NCI-H446 (cell line): ENCODE results near the gene ANTXR1.
A peak's percentile ranks its signal among the peaks of the same experiment; 100 is the strongest.

ENCODE experiments used
- DNase-seq, 2 experiments: peaks; one replicate each; lab custom pipeline; 2025; lab: John Stamatoyannopoulos, UW

ANTXR1 gene

DNA sequence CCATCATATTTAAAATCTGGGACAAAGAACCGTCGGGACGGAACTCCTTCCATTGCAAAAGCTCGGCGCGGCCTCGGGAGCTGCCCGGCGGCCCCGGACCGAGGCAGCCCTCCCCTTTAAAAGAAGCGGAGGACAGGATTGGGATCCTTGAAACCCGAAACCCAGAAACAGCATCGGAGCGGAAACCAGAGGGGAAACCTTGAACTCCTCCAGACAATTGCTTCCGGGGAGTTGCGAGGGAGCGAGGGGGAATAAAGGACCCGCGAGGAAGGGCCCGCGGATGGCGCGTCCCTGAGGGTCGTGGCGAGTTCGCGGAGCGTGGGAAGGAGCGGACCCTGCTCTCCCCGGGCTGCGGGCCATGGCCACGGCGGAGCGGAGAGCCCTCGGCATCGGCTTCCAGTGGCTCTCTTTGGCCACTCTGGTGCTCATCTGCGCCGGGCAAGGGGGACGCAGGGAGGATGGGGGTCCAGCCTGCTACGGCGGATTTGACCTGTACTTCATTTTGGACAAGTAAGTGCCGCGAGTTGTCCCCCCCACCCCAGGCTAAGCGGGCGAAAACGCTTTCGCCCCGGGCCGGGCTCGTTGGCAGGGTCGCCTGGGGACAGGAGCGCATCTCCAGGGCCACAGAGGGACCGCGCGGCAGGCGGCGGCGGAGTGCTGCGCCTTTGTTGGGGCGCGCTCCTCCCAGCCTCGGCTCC lies at the start of gene ANTXR1:
TSS of gene ANTXR1 (plus strand) at position 38 of the 698 bp plus-strand sequence. CDS start at position 359, 321 bp downstream.
- peak; percentile 78 to 81 for DNase-seq

DNA sequence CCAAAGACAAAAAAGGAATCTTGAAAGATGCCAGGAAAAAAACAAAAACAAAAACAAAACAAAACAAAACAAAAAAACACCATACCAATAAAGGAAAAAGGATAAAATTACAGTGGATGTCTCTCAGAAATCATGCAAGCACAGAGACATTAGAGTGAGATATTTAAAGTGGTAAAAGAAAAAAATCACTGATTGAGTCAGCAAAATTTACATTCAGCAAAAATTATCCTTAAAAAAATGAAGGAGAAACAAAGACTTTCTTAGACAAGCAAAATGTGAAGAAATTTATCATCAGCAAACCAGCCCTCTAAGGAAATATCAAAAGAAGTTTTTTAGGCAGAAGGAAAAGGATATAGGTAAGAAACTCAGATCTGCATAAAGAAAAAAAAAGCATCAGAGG lies 48.7 kb upstream of the ANTXR1 start:
- no peak for DNase-seq

DNA sequence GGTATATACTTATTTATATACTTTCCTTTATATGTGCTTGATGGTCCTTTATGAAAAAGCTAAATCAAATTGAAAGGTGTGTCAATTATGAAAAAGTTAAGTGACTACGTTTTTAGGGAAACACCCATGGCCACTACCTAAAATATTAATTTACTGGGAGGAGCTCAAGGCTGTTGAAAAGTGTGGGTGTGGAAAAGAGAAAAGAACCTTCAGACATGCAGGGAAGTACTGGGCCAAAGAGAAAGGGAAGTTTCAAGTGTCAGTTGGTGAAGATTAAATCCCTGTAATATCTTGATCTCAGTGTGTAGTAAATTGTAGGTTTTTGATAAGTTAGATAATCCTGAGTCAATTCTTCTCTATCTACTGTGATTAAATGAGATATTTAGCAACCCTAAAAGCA lies 44.8 kb upstream of the ANTXR1 start:
- no peak for DNase-seq

DNA sequence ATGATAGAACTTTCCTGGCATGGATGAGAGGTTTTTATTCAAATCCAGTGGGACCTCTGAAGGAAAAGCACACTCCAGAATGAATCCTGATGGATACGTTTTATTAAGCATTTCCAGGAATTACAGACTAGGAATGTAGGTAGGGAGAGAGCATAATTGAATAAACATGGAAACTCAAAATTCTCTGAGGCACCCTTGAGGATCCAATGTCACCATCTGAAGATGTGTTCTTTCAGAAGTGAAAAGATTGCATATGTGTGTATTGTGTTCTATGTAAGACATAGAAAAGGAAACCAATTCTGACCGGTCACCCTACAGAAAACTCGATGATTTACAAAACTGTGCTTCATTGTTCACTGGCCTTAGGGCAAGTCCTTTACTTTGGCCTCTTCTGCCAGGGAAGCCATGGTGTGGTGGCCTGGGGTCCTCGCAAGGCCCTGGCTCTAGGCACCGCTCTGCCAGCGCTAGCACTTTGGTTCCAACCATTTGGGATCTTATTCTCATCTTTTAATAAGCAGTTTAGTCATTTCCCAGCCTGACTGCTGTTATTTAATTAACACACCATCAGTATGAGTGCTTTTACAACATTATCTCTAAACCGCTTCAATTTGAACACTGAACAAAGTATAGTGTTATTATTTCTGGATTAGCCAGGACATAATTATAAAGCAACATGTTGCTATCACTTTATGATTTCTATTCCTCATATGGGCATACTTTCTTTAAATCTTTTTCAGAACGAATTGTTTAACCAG lies 43.1 kb upstream of the ANTXR1 start:
- no peak for DNase-seq

DNA sequence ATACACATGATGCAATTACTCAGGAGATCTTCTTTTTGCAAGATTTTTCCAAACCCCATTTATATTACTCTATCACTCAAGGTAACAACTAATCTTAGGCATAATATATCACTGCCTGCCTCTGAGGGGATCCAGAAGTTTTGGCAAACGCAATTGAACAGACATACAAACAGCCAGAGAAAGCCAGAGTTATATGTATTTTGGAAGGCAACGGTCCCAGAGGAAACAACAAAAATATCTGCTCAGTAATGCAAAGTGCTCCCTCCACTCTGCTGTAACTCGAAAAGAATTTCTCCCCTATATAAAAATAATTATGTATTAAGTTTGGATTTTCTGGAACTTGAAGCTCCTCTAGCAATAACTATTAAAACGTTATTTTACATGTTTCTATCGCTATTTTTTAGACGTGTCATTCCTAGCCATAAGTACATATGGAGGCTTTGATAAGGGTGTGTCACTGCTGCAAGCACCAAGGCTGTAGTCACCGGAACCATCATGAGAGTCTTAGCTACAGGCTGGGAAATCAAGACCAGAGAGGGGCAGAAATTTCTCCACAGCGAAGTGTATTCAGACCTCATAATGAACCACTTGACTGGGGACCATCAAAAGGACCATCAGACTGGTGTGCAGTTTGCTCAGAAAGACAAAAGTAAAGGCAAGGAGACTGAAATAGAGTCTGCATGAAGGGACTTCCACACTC lies 42.3 kb upstream of the ANTXR1 start:
- no peak for DNase-seq

DNA sequence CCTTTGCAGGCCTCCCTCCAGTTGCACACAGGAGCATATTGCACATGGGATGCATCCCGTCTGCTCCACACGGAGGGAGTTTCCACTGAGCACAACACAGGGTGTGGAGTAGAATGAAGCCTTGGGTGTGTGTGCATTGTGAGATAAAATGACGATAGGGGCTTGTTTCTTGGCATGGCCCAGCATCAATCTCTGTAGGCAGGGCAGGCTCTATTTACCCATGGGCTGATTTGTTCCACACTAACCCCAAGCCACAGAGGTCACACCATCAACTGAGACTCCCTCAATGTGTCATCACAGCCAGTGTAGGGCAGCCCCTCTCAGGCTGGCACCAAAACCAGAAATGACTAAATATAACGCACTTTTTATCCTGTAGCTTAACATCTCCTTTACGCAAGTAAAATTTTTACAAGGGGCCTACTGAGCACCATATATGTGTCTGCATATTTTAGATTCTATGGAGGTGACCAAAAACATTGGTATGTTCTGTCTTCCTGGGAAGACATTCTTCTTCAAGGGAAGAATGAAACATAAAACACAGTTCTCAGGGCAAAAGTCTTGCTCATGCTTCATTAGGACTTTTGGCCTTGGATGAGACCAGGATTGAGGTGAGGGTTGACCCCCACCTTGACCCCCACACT lies 41.3 kb upstream of the ANTXR1 start:
- no peak for DNase-seq

DNA sequence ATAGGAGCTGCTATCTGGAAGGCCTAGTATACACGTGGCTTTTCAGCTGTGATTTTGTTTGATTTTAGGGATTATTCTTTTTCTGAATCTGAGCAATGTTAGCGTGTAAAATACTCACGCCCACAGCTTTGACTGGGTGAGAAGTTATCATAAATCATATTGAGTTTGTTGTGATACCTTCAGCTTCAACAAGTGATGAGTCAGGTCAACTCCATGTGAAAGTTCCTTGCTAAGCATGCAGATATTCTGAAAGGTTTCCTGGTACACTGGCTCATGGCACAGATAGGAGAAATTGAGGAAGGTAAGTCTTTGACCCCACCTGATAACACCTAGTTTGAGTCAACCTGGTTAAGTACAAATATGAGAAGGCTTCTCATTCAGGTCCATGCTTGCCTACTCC lies 38.7 kb upstream of the ANTXR1 start, which contains the start of gene GKN1:
TSS of gene GKN1 (plus strand) at position 386 of the 400 bp plus-strand sequence. CDS start 42 bp downstream, outside the sequence.
- DNase-seq, result no peak

DNA sequence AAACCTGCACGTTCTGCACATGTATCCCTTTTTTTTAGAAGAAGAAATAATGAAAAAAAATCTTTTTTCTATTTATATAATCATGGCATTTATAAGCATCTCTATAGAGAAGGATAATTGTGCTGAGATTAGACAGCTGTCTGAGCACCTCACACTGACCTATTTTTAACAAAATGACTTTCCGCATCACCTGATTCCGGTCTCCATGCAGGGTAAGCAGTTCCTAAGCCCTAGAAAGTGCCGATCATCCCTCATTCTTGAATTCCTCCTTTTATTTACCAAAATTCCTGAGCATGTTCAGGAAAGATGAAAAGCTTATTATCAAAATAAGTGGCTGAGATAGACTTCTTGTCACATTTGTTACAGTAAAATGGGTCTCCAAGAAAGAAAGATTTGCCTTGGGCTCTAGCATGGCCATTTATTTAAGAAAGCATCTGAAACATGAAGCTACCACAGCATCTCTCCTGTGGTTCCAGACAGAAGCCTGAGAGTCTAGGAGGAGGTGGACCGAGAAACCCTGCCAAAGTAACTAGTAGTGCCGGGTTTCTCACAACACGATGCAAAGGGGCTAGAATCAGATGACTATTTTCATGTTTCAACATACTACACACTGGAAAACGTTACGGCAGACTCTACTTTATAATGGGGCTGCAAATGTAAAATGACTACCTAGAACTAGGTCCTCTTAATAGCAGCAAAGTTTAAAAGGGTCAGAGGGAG lies 37.9 kb upstream of the ANTXR1 start:
- DNase-seq, result no peak

DNA sequence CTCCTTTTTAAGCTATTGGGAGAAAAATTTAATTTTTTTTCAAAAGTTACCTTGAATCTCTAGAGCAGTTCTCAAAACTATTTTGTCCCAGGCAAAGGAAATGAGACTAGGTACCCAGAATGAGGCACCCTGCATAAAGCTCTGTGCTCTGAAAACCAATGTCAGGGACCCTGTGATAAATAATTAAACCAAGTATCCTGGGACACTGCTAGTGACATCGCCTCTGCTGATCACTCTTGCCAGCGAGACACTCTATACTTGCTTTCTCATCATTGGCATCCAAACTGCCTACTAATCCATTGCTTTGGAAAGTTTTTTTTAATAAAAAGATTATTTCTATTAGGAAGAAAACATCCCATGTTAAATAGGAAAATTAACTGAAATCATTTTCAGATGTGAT lies 37.1 kb upstream of the ANTXR1 start:
- DNase-seq, result no peak

DNA sequence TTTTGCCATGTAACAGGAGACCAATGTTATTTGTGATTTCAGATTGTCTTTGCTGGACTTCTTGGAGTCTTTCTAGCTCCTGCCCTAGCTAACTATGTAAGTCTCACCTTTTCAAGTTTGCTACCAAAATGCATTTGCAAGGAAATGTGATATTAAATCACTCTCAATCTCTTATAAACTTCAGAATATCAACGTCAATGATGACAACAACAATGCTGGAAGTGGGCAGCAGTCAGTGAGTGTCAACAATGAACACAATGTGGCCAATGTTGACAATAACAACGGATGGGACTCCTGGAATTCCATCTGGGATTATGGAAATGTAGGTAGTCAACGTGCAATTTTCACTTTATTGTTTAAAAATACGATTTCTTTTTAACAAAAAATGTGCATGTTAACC lies 35.5 kb upstream of the ANTXR1 start:
- no peak for DNase-seq

DNA sequence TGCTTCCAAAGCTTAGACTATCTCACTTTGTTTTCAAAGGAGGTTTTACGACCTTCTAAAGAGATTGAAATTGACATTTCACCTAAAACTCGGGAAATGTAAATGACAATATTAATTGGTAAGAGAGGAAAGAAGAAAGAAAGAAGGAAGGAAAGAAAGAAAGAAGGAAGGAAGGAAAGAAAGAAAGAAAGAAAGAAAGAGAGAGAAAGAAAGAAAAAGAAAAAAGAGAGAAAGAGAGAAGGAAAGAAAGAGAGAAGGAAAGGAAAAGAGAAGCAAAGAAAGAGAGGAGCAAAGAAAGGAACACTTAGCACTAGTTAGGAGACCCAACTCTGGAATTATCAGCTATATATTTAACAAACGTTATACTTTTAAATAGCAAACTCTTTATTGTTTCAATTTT lies 34.9 kb upstream of the ANTXR1 start:
- DNase-seq, result no peak

DNA sequence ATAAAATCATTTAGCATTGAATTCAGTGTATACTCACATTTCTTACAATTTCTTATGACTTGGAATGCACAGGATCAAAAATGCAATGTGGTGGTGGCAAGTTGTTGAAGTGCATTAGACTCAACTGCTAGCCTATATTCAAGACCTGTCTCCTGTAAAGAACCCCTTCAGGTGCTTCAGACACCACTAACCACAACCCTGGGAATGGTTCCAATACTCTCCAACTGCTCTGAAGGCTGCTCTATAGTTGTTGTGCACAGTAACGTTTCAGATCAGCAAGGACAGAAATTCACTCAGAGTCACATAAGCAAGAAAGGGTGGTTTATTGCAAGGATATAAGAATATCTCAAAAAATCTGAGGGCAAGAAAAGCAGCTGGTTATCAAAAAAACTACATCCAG lies 32.0 kb upstream of the ANTXR1 start:
- DNase-seq, result no peak

DNA sequence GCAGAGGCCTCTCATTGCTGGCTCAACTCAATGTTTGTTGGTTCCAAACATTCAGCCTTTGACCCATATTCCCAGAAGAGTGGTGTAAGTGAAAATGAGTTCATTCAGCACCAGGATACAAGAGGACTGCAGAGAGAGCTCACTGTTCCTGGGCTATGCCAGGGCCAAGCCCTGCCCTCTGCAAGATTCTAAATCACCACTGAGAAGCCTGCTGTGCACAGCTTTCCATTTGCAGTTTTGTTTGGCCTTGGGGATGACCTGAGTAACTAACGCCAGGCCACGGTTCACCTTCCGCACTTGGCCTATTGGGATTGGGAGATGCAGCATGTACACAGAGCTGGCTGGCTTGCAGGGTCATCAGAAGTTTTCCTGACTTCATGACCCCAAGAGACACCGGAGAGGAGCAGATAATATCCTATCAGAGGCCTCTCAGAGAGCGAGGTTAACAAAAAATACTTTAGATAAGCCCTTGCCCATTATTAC lies 25.9 kb upstream of the ANTXR1 start:
- DNase-seq, result no peak

DNA sequence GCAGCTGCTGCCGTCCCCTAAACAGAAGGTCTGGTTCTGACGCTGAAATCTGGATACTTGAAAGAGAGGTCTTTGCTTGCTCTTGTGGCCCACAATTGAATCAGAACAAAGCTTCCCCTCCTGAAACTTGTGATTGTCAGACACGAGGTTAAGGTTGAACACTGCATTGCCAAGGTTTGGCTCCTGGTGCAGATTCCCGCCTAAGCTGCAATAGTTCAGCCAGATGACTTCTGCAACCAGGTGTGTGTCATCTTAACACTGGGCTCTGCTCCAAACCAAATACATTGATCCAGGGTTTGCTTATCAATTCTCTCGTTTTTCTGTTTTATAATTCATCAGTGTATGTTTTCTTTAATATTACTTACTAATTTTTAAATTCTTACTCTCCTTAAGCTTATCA lies 23.9 kb upstream of the ANTXR1 start:
- DNase-seq, result no peak

DNA sequence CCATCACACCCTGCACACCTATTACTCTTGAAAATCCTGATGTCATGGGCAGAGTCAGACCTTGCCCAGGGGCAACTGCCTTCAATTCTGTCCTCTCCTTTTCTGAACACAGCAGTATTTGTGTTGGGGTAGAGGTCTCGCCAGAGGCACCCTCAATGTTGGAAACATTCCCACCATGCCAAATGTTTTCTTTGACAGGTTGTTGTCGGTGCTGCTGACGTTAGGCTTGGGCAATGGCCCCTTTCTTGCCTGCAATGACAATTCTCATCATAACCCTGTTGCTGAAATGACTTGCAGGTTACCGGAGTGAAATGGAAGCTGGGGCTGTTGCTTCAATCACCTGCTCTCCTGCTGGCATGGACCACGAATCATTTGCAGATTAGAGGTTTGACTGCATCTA lies 20.6 kb upstream of the ANTXR1 start:
- no peak for DNase-seq

DNA sequence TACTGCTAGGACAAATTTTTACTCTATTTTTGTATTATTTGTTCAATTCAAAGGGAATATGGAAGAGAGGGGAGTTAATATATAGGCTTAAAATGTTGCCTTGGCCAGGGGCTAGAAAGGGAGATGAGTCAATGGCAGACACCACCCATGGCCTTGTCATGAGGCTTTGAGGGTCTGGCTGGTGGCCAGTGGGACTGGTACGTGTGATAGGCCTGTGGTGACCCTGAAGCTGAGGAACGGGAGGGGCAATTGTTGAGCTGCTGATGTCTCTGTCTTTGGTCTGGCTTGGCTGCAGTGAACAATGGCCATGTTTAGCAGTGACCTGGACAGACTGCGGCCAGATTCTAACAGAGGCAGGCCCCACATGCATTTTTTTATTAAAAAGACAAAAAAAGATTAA lies 20.0 kb upstream of the ANTXR1 start:
- no peak for DNase-seq

DNA sequence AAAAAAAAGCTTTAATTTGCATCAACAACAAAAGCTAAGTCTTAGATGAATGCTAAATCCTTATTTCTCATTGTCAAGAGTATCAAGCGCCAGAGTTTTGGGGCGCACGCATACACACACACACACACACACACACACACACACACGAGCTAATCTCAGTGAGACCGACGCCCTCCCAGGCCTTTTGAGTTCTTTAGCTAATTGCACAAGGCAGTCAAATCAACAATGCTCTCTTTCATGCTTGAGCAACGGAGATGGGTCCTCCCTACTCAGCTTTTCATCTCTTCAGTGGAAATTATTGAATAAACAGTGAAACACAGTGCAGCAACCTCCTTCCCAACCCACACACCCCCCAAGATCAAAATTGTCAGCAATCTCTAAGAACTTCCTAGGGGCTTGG lies 19.3 kb upstream of the ANTXR1 start:
- DNase-seq, result no peak

DNA sequence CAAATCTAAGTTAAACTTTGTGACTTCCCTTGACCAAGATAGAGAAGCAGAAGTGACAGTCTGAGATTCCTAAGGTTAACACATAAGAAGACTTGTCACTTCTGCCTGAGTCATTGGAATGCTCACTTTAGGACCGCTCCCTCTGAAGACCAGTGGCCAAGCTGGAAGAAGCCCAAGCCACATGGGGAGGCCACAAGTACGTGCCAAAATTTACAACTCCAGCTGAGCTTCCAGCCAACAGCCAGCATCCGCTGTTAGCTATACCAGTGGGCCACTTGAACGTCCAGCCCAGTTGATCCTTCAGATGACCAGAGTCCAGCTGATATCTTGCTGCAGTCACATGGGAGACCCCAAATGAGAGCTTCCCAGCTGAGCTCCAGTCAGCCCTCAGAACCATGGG lies 18.1 kb upstream of the ANTXR1 start:
- peak in 1 of 2 experiments; percentile 11 for DNase-seq

DNA sequence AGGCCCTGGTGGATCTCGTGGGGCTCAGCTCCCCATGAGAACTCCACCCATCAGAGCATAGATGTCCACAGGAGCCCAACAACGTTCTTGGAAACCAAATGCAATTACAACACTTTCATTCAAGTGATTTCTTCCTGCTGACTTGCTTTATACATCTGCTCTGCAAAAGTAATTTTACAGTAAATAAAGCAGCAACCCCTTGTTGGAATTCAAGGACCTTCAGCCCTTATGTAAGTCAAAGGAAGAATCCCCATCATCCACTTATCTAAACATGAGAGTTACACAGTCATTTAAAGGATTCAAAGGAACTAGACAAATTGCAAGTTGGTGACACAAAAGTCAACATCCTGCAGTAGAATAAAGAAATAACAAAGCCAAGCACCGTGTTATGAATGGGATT lies 17.1 kb upstream of the ANTXR1 start:
- no peak for DNase-seq

DNA sequence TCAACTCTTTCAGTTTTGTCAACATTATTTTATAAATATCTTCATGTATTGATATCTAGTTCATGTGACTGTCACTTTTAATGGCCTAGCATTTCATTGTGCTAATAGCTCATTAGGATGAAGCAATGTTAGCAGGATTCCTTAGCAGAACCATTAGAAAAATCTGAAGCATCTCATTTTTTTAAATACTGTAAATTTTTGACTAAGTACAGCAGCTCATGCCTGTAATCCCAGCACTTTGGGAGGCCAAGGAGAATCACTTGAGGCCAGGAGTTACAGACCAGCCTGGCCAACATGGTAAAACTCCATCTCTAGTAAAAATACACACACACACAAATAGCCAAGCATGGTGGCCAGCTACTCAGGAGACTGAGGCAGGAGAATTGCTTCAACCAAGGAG lies 15.6 kb upstream of the ANTXR1 start:
- DNase-seq, result no peak

DNA sequence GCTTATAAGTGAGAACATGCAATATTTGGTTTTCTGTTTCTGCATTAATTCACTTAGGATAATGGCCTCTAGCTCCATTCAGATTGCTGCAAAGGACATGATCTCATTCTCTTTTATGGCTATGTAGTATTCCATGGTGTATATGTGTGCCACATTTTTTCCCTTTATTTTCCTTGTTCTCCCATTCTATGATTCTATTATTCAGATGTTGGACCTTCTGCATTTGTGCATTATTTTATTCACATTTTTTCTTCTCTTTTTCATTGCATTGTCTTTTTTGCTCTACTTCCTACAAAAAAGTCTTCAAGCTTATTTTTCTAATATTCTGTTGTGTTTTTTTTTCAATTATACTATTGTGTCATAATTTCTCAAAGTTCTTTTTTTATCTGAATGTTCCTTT lies 11.1 kb upstream of the ANTXR1 start:
- no peak for DNase-seq

DNA sequence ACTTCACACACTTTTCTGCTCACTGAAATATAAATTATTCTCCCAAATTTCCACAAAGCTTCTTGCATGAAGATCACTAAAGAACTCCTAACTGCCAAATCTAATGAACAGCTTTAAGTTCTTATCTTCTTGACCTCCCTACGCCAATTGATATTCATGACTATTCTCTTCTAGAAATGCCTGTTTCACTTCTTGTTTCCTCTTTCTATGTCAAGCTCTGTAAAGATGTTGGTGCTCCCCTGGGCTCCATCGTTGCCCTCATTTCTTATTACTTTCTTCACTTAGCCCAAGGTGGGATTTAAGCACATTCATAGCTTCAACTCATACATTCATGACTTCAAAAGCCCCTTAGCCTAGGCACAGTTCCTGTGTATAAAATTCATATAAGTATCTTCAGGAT lies 9.2 kb upstream of the ANTXR1 start:
- no peak for DNase-seq
